HG02610 (cell line): Measurements from ENCODE around the gene PRAC1.
"Not testable (repeated sequence)": the region's sequence is repeated elsewhere in the genome, so short reads cannot be mapped to it uniquely, and the experiment has no call there.

ENCODE experiments used
- ATAC-seq: cut with Tn5 transposase; IDR thresholded peaks from one replicate; pipeline ENCODE4 v1.9.1; 2021; ENCODE audit warnings: mild to moderate bottlenecking, moderate library complexity; ENCODE audit not compliant: unreplicated experiment

The PRAC1 gene

GRCh38 chr17:48727415-48728175 lies 5.3 kb upstream of the PRAC1 start:
- ATAC-seq = no peak

GRCh38 chr17:48726916-48727286 lies 4.6 kb upstream of the PRAC1 start:
- no peak for ATAC-seq

GRCh38 chr17:48726114-48726915 lies 4.0 kb upstream of the PRAC1 start:
- no peak for ATAC-seq

- no peak for ATAC-seq
Measured at GRCh38 chr17:48725288-48726064, 3.2 kb upstream of the PRAC1 start.

GRCh38 chr17:48725004-48725287 lies 2.6 kb upstream of the PRAC1 start:
- no peak for ATAC-seq

GRCh38 chr17:48724251-48725003 lies 2.1 kb upstream of the PRAC1 start:
- ATAC-seq = peak; percentile 46

GRCh38 chr17:48723423-48724250 lies 1.3 kb upstream of the PRAC1 start:
- no peak for ATAC-seq

GRCh38 chr17:48722915-48723422 lies 651 bp upstream of the PRAC1 start, which contains the start of gene PRAC2:
Gene PRAC2 (plus strand): TSS chr17:48723185. CDS start chr17:48724411, 1,226 bp downstream.
- no peak for ATAC-seq

GRCh38 chr17:48721009-48721402 lies 1.3 kb downstream of the PRAC1 start:
- no peak for ATAC-seq

GRCh38 chr17:48720266-48721008 lies 1.9 kb downstream of the PRAC1 start:
- ATAC-seq = no peak

GRCh38 chr17:48719642-48720265 lies 2.6 kb downstream of the PRAC1 start:
- ATAC-seq = no peak

GRCh38 chr17:48718761-48719641 lies 3.3 kb downstream of the PRAC1 start:
- ATAC-seq = no peak

GRCh38 chr17:48718227-48718760 lies 4.0 kb downstream of the PRAC1 start:
- ATAC-seq = no peak

GRCh38 chr17:48717367-48718226 lies 4.7 kb downstream of the PRAC1 start:
- no peak for ATAC-seq

GRCh38 chr17:48716549-48716948 lies 5.8 kb downstream of the PRAC1 start:
- ATAC-seq = not testable (repeated sequence)
